Measurements from ENCODE around the gene PNN.

GRCh38 chr14:39203659-39204606 is 28.9 kb downstream of the PNN start:
- no peak for TF ChIP-seq TAF1 (IDR thresholded peaks at IDR 0.05; ENCODE audit: borderline replicate concordance, insufficient read depth, low read length)
- no peak for TF ChIP-seq POLR2AphosphoS5 (IDR thresholded peaks at IDR 0.05; ENCODE audit: low read depth, low read length)

Measured in PFSK-1 (cell line).